ENCODE data around the gene AMPD3. TPM values are rescaled to one million over a fixed set of nuclear protein-coding genes. Genes with fewer than 3 reads are reported as not detected.

Gene AMPD3
- total RNA-seq, 2 donors from 2014 or later: 30.6 to 179 TPM

DNA sequence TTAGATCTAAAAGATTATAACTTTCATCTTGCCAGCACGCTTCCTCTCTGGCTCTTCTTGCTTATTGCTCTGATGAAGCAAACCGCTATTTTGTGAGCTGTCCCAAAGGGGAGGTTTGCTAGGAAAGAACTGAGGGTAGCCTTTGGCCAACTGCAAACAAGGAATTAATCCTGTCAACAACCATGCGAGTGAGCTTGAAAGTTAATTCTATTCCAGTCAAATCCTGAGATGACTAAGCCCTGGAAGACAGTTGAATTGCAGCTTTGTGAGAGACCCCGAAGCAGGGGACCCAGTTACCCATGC, 96.2 kb downstream of the AMPD3 start:
- Mint-ChIP-seq H3K36me3 (ENCODE audit: low read depth) (no peaks in the 10 kb centered on the region), H3K4me1 (no peaks in the 10 kb centered on the region), H3K4me3 (no peak overlapping the region), H3K9me3 (peaks cover 3% of the 10 kb centered on the region), H3K27me3 (peaks cover 13% of the 10 kb centered on the region), H3K27ac (no peak overlapping the region)
- no peak for ATAC-seq (replicated peaks)

DNA sequence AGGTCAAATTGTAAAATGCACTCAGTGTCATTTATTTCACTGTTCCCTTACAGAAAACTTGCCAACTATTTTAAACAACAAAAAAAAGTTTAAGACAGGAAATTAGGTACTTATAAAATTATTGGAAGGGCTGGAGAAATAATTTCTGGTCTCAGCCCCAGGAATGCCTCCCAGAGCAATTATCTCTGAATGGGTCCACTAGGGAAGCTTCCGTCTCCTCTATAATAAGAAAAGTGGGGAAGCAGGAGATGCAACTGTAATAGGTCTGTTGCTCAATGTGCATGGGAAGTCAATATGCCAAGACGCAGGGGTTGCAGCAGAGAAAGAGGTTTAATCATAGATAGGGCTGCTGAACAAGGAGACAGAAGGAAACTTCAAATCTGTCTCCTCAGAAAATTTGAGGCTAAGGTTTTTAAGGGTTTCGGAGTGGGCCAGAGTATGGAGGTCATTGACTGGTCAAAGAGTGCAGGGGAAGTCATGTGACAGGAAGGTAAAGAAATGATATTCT, 96.8 kb downstream of the AMPD3 start:
- H3K4me3 Mint-ChIP-seq: no peak overlapping the region
- no peak overlapping the region for H3K27ac Mint-ChIP-seq
- ATAC-seq (replicated peaks): no peak
- peaks cover 17% of the 10 kb centered on the region for H3K27me3 Mint-ChIP-seq
- peaks cover 3% of the 10 kb centered on the region for H3K9me3 Mint-ChIP-seq
- H3K4me1 Mint-ChIP-seq: no peaks in the 10 kb centered on the region
- no peaks in the 10 kb centered on the region for H3K36me3 Mint-ChIP-seq (ENCODE audit: low read depth)

DNA sequence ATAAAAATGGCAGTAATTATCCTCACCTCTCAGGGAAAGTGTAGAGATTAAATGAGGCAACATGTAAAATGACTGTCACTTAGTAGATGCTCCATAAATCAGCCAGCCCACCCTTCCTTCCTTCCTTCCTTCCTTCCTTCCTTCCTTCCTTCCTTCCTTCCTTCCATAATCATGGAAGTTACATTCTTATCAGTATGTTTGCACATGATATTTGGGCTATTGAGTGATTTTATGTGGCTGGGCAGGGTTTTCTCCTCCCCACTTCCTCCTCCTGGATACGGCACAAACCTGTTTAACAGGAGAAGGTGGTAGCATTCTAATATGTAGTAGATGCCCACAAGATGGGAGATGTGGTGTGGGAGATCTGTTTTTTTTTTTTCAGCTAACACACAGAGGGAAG, 101.5 kb downstream of the AMPD3 start:
- no peak overlapping the region for H3K4me3 Mint-ChIP-seq

More for the DNA sequence above, 101.5 kb downstream of the AMPD3 start:
- no peak for ATAC-seq (replicated peaks)
- Mint-ChIP-seq H3K27ac (no peak overlapping the region), H3K27me3 (peaks cover 9% of the 10 kb centered on the region), H3K9me3 (peaks cover under 1% of the 10 kb centered on the region), H3K36me3 (ENCODE audit: low read depth) (no peaks in the 10 kb centered on the region), H3K4me1 (no peaks in the 10 kb centered on the region)

Other genes with a start within 250 kb of the AMPD3 start
- gene SBF2, start 161.0 kb upstream of the AMPD3 start, total RNA-seq: 10 to 100 TPM; 33.3 to 42.5 TPM
- gene ADM, start 150.2 kb upstream of the AMPD3 start, total RNA-seq: 100 to 1,000 TPM in 1 of 2 donors, 10 to 100 TPM in 1; 11.7 to 100 TPM
- gene RNF141, start 85.9 kb downstream of the AMPD3 start, total RNA-seq: 1 to 10 TPM; 7.8 to 8.5 TPM
- not detected for gene LYVE1, start 113.4 kb downstream of the AMPD3 start, total RNA-seq
- under 1 TPM in 1 of 2 donors, not detected in 1; 0.13 TPM for gene IRAG1, start 238.5 kb downstream of the AMPD3 start, total RNA-seq